ENCODE results near the gene SERPING1.

The SERPING1 gene

DNA sequence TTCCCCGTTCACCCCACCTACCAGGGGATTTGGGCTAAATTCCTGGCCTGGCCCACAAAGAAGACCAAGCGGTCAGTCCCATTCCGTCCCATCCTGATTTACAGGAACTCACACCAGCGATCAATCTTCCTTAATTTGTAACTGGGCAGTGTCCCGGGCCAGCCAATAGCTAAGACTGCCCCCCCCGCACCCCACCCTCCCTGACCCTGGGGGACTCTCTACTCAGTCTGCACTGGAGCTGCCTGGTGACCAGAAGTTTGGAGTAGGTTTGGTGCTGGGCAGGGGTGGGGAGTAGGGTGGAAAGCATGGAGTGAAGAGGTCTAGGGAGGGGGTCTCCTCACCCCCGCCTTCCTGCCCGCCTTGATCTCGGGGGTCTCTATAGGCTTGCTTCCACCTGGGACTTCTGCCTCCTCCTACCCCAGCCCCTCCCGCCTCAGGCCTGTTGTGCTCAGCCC, at the start of gene SERPING1:
SERPING1 (plus strand) TSS at position 225 of the 455 bp plus-strand sequence. CDS start 586 bp downstream, outside the sequence.
- peak; percentile 86 for DNase-seq (ENCODE audit: low spot score)

- no peak for DNase-seq (ENCODE audit: low spot score)
Observed at GRCh38 chr11:57547854-57548377, 49.6 kb upstream of the SERPING1 start.

DNA sequence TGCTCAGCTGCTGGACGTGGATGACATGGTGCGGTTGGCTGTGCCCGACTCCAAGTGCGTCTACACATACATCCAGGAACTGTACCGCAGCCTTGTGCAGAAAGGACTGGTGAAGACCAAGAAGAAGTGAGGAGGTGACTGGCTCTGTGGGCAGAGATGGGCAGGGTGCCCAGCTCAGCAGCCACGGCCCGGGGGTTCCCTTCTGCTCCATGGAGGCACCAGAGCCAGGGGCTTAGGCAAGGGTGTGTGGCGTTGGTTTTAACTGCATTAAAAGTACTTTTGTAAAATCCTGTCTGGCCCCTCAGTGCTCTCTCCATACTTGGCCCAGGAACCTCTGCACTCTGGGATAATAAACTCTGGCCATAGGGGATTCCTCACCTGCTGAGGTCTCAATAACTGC, 47.5 kb upstream of the SERPING1 start:
- DNase-seq (ENCODE audit: low spot score), result no peak

DNA sequence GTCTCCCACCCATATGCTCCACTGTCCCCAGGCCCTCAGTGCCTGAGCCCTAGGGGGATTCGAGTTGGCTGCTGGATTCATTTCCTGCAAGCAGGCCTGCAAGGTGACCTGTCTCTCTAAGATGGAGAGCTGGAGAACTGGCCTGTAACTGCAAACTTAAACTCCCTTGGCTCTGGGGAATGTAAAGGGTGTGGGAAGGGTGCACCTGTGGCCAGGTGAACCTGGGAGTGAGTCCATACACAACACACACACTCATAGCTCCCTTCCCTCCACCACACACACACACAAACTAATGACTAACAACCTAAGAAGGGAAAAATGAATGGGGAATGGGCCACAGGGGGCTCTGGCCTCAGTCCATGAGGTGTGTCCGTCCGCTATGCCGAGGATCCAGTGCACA, 45.5 kb upstream of the SERPING1 start:
- DNase-seq (ENCODE audit: low spot score), result no peak

GRCh38 chr11:57552479-57552878, 45.0 kb upstream of the SERPING1 start:
- no peak for DNase-seq (ENCODE audit: low spot score)

- no peak for DNase-seq (ENCODE audit: low spot score)
Observed at GRCh38 chr11:57555393-57555792, 42.1 kb upstream of the SERPING1 start.

- no peak for DNase-seq (ENCODE audit: low spot score)
Observed at GRCh38 chr11:57556041-57556440, 41.4 kb upstream of the SERPING1 start.

- DNase-seq (ENCODE audit: low spot score), result no peak
Observed at GRCh38 chr11:57560146-57560545, 37.3 kb upstream of the SERPING1 start.

DNA sequence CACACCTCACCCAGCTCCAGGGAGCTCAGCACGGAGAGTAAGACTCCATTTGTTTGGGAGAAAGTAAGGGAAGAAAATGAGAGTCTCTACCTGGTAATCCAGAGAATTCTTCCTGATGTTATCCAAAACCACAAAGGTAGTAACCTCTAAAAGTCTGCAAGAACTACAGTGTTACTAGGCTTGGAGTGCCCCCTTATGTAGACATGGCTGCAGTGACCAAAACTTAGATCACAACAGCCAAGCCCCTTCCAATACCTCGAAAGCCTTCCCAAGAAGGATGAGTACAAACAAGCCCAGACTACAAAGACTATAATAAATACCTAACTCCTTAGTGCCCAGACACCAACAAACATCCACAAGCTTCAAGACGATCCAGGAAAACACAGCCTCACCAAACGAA, 34.9 kb upstream of the SERPING1 start:
- no peak for DNase-seq (ENCODE audit: low spot score)

GRCh38 chr11:57566005-57566904, 31.2 kb upstream of the SERPING1 start:
- peak; percentile 93 for DNase-seq (ENCODE audit: low spot score)

GRCh38 chr11:57566905-57567514, 30.5 kb upstream of the SERPING1 start:
- DNase-seq (ENCODE audit: low spot score), result no peak

GRCh38 chr11:57567515-57568329, 29.8 kb upstream of the SERPING1 start, which contains the start of gene UBE2L6:
UBE2L6 (minus strand) TSS chr11:57567672; CDS start chr11:57567611, 61 bp downstream.
- DNase-seq (ENCODE audit: low spot score), result peak; percentile 99

DNA sequence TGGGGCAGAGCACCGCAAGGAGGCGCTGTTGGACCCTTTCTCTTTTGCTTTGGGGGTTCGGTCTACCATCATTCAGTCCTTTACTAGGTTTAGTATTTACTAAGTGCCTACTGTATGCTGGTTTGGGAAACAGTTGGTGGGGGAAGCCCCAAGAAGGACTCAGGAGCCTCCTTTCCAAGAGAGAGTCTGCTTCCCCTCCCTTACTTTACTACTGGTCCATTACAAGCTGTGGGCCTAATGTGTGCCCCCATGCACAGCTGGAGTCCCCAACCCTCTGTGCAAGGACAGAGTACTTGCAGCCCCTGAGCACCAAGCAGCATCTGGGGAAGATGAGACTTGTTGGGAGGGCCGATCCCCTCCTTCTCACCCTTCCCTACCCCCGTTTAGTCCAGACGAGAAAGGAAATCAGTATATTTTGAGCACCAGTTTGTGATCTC, 29.1 kb upstream of the SERPING1 start:
- no peak for DNase-seq (ENCODE audit: low spot score)

GRCh38 chr11:57571606-57572005, 25.9 kb upstream of the SERPING1 start:
- DNase-seq (ENCODE audit: low spot score), result no peak

DNA sequence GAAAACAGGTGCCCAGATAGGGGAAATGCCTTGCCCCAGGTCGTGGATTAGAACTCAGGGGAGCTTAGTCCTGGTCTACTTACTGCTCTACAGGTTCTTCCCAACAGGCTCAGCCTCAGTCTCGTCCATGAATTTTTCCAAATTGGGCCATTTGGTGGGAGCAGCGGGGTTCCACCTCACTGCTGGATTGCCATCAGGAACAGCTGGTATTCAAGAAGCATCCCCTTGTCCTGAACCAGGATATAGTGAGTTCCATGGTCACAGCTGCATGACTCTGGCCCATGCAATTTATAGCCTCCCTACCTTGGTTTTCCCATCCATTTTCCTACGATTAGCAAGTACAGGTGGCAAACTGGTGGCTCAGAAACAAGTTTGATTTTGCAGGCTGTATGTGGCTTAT, 23.4 kb upstream of the SERPING1 start:
- DNase-seq (ENCODE audit: low spot score), result no peak

GRCh38 chr11:57584341-57584740, 13.1 kb upstream of the SERPING1 start:
- DNase-seq (ENCODE audit: low spot score), result no peak

- no peak for DNase-seq (ENCODE audit: low spot score)
Observed at GRCh38 chr11:57585301-57585700, 12.2 kb upstream of the SERPING1 start.

DNA sequence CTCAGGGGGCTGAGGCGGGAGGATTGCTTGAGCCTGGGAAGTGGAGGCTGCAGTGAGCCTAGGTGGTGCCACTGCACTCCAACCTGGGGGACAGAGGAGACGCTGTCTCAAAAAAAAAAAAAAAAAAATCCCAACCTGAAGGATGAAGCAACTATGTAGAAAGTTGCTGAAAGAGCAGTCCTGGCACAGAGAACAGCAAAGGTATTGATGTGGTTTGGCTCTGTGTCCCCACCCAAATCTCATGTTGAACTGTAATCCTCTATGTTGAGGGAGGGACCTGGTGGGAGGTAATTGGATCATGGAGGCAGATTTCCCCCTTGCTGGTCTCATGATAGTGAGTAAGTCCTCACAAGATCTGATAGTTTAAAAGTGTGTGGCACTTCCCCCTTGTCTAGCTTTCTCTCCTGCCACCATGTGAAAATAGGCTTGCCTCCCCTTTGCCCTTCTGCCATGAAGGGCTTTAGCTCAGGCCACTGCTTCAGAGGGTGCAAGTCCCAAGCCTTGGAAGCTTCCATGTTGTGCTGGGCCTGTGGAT, 10.7 kb upstream of the SERPING1 start:
- DNase-seq (ENCODE audit: low spot score), result no peak

DNA sequence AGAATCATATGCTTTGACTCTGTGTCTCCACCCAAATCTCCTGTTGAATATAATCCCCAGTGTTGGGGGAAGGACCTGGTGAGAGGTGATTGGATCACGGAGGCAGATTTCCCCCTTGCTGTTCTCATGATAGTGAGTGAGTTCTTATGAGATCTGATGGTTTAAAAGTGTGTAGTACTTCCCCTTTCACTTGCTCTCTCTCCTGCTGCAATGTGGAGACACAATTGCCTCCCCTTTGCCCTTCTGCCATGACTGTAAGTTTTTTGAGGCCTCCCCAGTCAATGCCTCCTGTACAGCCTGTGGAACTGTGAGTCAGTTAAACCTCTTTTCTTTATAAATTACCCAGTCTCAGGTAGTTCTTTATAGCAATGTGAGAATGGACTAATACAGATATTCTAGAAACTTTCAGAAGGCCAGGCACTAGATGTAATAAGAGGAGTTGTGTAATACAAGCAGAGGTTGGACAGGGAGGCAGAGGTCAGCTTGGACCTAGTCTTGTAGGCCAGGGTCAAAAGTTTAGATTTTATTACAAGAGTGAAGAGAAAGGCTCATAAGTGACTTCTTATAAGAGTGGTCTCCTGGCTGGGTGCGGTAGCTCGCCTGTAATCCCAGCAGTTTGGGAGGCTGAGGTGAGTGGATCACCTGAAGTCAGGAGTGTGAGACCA, 9.3 kb upstream of the SERPING1 start:
- no peak for DNase-seq (ENCODE audit: low spot score)

DNA sequence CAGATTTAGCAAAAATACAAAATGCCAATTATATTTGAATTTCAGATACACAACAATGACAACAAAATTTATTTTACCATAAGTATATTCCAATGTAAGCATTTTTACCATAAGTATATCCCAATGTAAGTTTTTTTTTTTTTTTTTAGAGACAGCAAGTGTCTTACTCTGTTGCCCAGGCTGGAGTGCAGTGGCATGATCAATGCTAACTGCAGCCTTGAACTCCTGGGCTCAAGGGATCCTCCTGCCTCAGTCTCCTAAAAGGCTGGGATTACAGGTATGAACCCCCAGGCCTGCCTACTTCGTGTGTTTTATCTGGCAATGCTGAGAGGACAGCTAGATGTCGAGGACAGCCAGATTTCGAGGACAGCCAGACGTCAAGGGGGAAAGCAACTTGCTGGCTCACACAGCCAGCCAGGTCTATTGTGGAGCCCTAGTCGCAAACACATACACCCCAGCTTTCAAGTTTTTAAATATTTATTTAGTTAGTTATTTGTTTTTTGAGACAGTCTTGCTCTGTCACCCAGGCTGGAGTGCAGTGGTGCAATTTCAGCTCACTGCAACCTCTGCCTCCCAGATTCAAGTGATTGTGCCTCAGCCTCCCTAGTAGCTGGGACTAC, 1.1 kb upstream of the SERPING1 start:
- no peak for DNase-seq (ENCODE audit: low spot score)

Data from HuH-7 (cell line).